ENCODE data around the gene CGGBP1.

DNA sequence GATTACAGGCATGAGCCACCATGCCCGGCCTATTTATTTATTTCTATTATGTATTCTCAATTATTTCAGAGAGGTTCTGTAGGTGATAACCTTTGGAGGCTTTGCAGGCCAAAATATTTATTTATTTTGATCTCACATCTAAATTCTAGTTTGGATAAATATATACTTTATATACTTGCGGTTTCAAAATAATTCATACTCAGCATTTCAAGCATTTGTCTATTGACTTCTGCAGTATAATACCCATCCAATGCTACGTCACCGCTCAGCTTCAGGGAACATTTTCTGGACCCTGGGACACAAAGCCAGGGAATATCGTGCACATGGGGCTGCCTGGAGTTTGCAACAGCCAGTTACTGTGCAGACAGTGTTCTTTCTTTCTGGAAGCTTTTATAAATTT is 22.6 kb downstream of the CGGBP1 start:
- TF ChIP-seq, protein P1, sequence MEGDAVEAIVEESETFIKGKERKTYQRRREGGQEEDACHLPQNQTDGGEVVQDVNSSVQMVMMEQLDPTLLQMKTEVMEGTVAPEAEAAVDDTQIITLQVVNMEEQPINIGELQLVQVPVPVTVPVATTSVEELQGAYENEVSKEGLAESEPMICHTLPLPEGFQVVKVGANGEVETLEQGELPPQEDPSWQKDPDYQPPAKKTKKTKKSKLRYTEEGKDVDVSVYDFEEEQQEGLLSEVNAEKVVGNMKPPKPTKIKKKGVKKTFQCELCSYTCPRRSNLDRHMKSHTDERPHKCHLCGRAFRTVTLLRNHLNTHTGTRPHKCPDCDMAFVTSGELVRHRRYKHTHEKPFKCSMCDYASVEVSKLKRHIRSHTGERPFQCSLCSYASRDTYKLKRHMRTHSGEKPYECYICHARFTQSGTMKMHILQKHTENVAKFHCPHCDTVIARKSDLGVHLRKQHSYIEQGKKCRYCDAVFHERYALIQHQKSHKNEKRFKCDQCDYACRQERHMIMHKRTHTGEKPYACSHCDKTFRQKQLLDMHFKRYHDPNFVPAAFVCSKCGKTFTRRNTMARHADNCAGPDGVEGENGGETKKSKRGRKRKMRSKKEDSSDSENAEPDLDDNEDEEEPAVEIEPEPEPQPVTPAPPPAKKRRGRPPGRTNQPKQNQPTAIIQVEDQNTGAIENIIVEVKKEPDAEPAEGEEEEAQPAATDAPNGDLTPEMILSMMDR (IDR thresholded peaks at IDR 0.05): no peak
- no peak for TF ChIP-seq POLR2A (IDR thresholded peaks at IDR 0.05)

All from heart left ventricle (tissue), 13 donors.